Activated CD8-positive, alpha-beta T cell treated with anti-CD3 and anti-CD28 coated beads, Interleukin-2, amount 10 ng/mL, durations not matched to agents 7 days and 5 days (primary cell): Measurements from ENCODE around the gene TCHP. TPM values are rescaled to one million over a fixed set of nuclear protein-coding genes. Genes with fewer than 3 reads are reported as not detected.

ENCODE experiments used
- ATAC-seq: fragments of 150-1000 bp; cut with Tn5 transposase; one replicate; pipeline ENCODE4 v1.10.0; 2021; ENCODE audit warnings: moderate library complexity
- CTCF ChIA-PET: fragments of 350-600 bp; sonication (Branson Sonifier 250); formaldehyde crosslinking; loops from one replicate; lab custom pipeline; 2021; ENCODE audit warnings: antibody characterized with exemption; lab: Charles Lee
- POLR2A ChIA-PET: fragments of 350-600 bp; sonication (Branson Sonifier 250); formaldehyde crosslinking; loops from one replicate; lab custom pipeline; 2021; ENCODE audit warnings: antibody characterized with exemption; lab: Charles Lee
- DNase-seq: peaks from one replicate; pipeline ENCODE4 v3.0.0-alpha.2; 2020
- H3K27ac Mint-ChIP-seq: one replicate; pipeline ENCODE4 v1.8.0; 2021; ENCODE audit warnings: mild to moderate bottlenecking, mixed read lengths
- H3K27me3 Mint-ChIP-seq: one replicate; pipeline ENCODE4 v1.8.0; 2021; ENCODE audit warnings: low read depth, mixed read lengths
- H3K36me3 Mint-ChIP-seq: one replicate; pipeline ENCODE4 v1.8.0; 2021; ENCODE audit warnings: low read depth, mixed read lengths
- H3K4me1 Mint-ChIP-seq: one replicate; pipeline ENCODE4 v1.8.0; 2021; ENCODE audit warnings: low read depth, mixed read lengths
- H3K4me3 Mint-ChIP-seq: one replicate; pipeline ENCODE4 v1.8.0; 2021; ENCODE audit warnings: mild to moderate bottlenecking, mixed read lengths
- H3K9me3 Mint-ChIP-seq: one replicate; pipeline ENCODE4 v1.8.0; 2022; ENCODE audit warnings: mixed read lengths; ENCODE audit not compliant: insufficient read depth
- total RNA-seq, 2 experiments: library from RNA; stranded (reverse); gene quantifications; one replicate each; pipeline ENCODE4 v1.2.3, GENCODE V29; 2021

Gene TCHP
- total RNA-seq, 2 experiments from 2014 or later, result 31.0 to 33.3 TPM

DNA sequence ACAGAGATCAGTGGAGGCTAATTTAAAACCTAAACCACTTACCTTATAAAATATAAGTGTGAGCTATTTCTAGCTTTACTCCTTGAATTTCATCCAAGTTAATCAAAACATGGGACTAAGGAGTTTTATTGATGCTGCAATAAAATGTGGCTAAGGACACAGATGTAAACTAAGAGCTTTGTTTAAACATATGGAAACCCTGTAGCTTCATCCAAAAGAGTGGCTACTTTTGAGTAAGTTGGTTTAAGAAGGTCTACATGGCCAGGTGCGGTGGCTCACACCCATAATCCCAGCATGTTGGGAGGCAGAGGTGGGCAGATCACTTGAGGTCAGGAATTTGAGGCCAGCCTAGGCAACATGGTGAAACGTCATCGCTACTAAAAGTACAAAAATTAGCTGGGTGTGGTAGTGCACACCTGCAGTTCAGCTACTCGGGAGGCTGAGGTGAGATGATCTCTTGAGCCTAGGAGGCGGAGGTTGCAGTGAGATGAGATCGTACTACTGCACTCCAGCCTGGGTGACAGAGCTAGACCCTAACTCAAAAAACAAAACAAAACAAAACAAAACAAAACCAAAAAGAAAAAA, 40.4 kb downstream of the TCHP start:
- CTCF ChIA-PET, result no interaction called here
- Mint-ChIP-seq H3K9me3 (no peaks in the 10 kb centered on the region), H3K4me1 (no peaks in the 10 kb centered on the region), H3K36me3 (peaks cover 42% of the 10 kb centered on the region), H3K4me3 (no peak overlapping the region), H3K27ac (no peak overlapping the region), H3K27me3 (no peaks in the 10 kb centered on the region)
- DNase-seq, result no peak
- POLR2A ChIA-PET, result interaction anchor here (1.1 kb wide), 1 partner anchor 10 kb away, joined by 4 read pairs; no protein-coding TSS in a partner anchor
- ATAC-seq, result no peak

- Mint-ChIP-seq H3K27ac (no peak overlapping the region), H3K9me3 (no peaks in the 10 kb centered on the region), H3K4me3 (no peak overlapping the region), H3K4me1 (peaks cover 24% of the 10 kb centered on the region), H3K36me3 (peaks cover 46% of the 10 kb centered on the region), H3K27me3 (no peaks in the 10 kb centered on the region)
- ChIA-PET POLR2A (no interaction called here), CTCF (interaction anchor here (1.4 kb wide), 1 partner anchor 99 kb away, joined by 4 read pairs; no protein-coding TSS in a partner anchor)
- ATAC-seq, result no peak
- DNase-seq, result no peak
These were observed 43.7 kb downstream of the TCHP start for GRCh38 chr12:109943811-109944210.

DNA sequence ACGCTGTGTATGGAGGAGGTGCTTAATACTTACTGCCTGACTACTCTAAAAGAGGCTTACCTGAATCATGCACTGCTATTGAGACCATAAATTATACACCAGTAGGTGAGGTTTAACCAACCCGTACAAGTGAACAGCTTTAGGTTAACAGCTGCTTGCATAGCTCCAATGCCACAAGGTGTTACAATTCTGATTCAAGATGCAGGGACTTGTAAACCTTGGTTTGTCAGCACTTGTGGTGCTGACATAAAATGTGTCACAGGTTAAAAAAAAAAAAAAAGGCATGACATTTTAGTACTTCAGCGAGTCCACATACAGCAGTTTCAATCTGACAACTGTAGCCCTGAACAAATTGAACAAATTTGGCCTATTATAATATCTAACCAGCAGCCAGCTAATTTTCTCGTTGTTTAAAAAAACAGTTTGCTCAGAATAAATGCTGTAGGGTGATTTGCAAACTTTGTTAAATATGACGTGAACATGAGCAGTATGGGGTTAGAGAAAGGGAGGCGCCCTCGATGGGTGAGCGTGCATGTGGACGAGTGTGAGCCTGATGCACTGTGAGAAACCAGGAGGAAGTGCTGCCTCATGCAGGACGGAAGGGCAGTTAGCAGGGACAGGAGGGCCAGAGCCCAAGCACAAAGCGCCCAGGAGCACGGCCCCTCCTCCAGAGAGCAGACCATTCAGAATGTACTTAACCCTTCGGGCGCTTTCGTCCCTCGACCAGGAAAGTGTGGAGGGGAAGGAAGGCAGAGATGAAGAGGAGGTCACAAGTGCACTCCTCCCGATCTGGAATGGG, 44.7 kb downstream of the TCHP start:
- H3K9me3 Mint-ChIP-seq, result no peaks in the 10 kb centered on the region
- ChIA-PET POLR2A (interaction anchor here (0.6 kb wide), 2 partner anchors 236 to 464 kb away, joined by 3 to 4 read pairs; no protein-coding TSS in a partner anchor), CTCF (interaction anchor here (1.4 kb wide), 1 partner anchor 100 kb away, joined by 4 read pairs; no protein-coding TSS in a partner anchor)
- H3K27ac Mint-ChIP-seq, result no peak overlapping the region
- peaks cover 24% of the 10 kb centered on the region for H3K4me1 Mint-ChIP-seq
- no peak for ATAC-seq
- no peak for DNase-seq
- no peak overlapping the region for H3K4me3 Mint-ChIP-seq
- H3K36me3 Mint-ChIP-seq, result peaks cover 47% of the 10 kb centered on the region
- H3K27me3 Mint-ChIP-seq, result no peaks in the 10 kb centered on the region

DNA sequence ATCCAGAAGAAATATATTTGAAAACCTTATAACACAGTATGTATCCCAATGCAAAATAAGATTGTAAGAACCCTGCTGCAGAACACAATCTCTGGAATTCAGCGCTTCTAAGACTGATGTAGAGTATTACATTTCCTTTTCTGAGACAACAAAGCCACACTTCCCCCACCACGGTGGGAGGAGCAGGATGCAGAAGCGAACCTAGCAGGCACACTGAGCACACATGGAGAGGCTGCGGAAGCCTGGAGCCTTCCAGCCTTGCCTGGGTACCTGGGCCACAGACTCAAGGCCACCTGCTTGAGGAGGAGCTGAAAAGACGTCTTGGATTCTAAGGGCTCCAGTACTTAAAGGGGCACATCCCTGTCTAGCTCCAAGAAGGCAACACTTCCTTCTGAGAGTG, 46.4 kb downstream of the TCHP start:
- POLR2A ChIA-PET, result no interaction called here
- Mint-ChIP-seq H3K27me3 (no peaks in the 10 kb centered on the region), H3K4me1 (peaks cover 24% of the 10 kb centered on the region), H3K4me3 (no peak overlapping the region), H3K9me3 (no peaks in the 10 kb centered on the region), H3K27ac (peak overlapping the region; percentile 72), H3K36me3 (peaks cover 58% of the 10 kb centered on the region)
- CTCF ChIA-PET, result interaction anchor here (0.9 kb wide), 1 partner anchor 13 kb away, joined by 3 read pairs; no protein-coding TSS in a partner anchor
- peak; percentile 49 for ATAC-seq
- no peak for DNase-seq

DNA sequence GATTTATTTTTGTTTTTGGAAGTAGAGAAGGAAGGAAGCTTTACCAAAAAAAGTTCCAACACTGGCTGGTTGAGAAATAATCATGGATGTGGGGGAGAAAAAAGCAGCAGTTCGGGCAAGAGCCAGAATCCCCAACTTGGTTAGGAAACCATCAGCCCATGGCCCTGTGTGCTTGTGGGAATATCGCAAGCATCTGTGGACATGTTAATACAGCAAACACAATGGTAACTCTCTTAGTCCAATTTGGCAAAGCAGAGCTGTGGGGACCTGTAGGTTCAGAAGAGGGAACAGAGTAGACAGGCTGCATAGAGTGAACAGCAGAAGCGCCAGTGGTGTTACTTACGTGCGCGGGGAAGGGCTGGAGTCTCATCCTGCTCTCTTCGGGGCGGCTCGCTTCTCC, 46.8 kb downstream of the TCHP start:
- ATAC-seq (no peak), DNase-seq (no peak)
- Mint-ChIP-seq H3K36me3 (peaks cover 62% of the 10 kb centered on the region), H3K9me3 (no peaks in the 10 kb centered on the region), H3K4me1 (peaks cover 24% of the 10 kb centered on the region), H3K4me3 (no peak overlapping the region), H3K27ac (peak overlapping the region; percentile 72), H3K27me3 (no peaks in the 10 kb centered on the region)
- ChIA-PET POLR2A (no interaction called here), CTCF (interaction anchor here (0.9 to 1.9 kb wide), 3 partner anchors 13 to 94 kb away, joined by 3 to 6 read pairs (median 4); no protein-coding TSS in a partner anchor)

DNA sequence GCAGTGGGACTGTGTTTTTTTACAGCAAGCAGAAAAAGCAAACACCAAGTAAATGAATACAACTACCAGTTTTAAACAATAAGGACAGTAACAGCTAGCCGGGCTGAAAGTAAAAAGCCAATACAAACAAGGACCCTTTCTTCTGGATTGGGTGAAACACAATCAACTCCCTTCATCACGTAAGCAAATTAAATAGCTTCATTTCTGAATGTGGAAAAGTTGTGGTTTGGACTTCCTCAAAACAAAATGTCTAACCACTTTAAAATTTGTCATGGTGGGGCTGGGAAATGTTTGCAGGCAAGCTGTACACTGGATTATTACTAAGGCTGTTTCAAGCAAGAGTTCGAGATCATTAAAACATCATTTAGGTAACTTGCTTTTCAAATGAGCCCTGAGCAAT, 47.4 kb downstream of the TCHP start:
- Mint-ChIP-seq H3K27ac (peak overlapping the region; percentile 72), H3K4me1 (peaks cover 24% of the 10 kb centered on the region), H3K36me3 (peaks cover 67% of the 10 kb centered on the region), H3K27me3 (no peaks in the 10 kb centered on the region), H3K9me3 (no peaks in the 10 kb centered on the region), H3K4me3 (no peak overlapping the region)
- ATAC-seq (no peak), DNase-seq (no peak)
- ChIA-PET CTCF (interaction anchor here (1.2 to 1.9 kb wide), 2 partner anchors 19 to 94 kb away, joined by 4 to 6 read pairs; no protein-coding TSS in a partner anchor), POLR2A (no interaction called here)

- H3K9me3 Mint-ChIP-seq, result no peaks in the 10 kb centered on the region
- ATAC-seq (no peak), DNase-seq (no peak)
- H3K36me3 Mint-ChIP-seq, result peaks cover 72% of the 10 kb centered on the region
- H3K27ac Mint-ChIP-seq, result peak overlapping the region; percentile 35
- peaks cover 28% of the 10 kb centered on the region for H3K4me1 Mint-ChIP-seq
- H3K4me3 Mint-ChIP-seq, result no peak overlapping the region
- ChIA-PET CTCF (interaction anchor here (1.2 to 1.9 kb wide), 2 partner anchors 20 to 95 kb away, joined by 4 to 6 read pairs; no protein-coding TSS in a partner anchor), POLR2A (no interaction called here)
- H3K27me3 Mint-ChIP-seq, result no peaks in the 10 kb centered on the region
These were observed 48.3 kb downstream of the TCHP start for GRCh38 chr12:109948368-109948767.

DNA sequence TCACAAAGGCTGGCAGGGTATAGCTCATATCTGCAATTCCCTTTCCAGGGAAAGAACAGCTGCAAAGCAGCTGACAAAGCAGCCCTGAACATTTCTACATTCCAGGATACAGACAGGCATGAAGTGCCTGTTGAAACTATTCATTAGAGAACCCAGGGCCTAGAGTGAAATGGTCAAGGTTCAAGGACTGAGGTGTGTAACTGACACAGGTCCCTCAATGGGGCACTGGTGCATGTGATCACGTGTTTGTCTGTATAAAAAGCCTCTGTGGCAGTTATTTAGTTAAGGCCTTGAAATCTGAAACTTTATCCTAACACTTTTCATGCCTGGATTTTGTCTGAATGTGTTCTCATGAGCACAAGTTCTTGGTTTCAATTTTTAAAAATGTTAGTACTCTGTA, 49.0 kb downstream of the TCHP start:
- peaks cover 28% of the 10 kb centered on the region for H3K4me1 Mint-ChIP-seq
- no peak overlapping the region for H3K27ac Mint-ChIP-seq
- no peaks in the 10 kb centered on the region for H3K27me3 Mint-ChIP-seq
- CTCF ChIA-PET, result no interaction called here
- no peak for ATAC-seq
- POLR2A ChIA-PET, result no interaction called here
- H3K4me3 Mint-ChIP-seq, result no peak overlapping the region
- no peak for DNase-seq
- H3K36me3 Mint-ChIP-seq, result peaks cover 76% of the 10 kb centered on the region
- H3K9me3 Mint-ChIP-seq, result no peaks in the 10 kb centered on the region

- peaks cover 72% of the 10 kb centered on the region for H3K36me3 Mint-ChIP-seq
- no peaks in the 10 kb centered on the region for H3K9me3 Mint-ChIP-seq
- H3K4me1 Mint-ChIP-seq, result peaks cover 28% of the 10 kb centered on the region
- H3K27ac Mint-ChIP-seq, result no peak overlapping the region
- H3K4me3 Mint-ChIP-seq, result no peak overlapping the region
- H3K27me3 Mint-ChIP-seq, result no peaks in the 10 kb centered on the region
- no peak for DNase-seq
- ATAC-seq, result no peak
- ChIA-PET POLR2A (no interaction called here), CTCF (no interaction called here)
These were observed 50.6 kb downstream of the TCHP start for GRCh38 chr12:109950625-109951024.

DNA sequence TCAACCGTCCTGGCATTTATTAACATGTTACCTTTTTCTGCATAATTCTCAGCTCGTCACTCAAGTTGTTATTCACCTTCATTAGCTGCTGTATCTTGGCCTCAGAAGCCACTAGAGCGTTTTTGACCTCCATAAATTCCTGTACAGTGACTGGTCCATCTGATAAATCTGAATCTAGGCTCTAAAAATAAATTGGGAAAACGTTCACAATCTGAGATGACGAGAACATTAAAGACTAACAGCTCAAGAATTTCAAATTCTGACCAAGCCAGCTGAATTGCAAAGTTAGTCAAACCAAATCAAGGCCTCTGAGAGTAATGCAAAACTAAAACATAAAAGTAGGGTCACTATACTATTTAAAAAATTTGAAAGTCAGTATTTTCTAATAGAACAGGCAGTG, 51.1 kb downstream of the TCHP start:
- DNase-seq (no peak), ATAC-seq (no peak)
- H3K27me3 Mint-ChIP-seq, result no peaks in the 10 kb centered on the region
- H3K36me3 Mint-ChIP-seq, result peaks cover 75% of the 10 kb centered on the region
- ChIA-PET POLR2A (no interaction called here), CTCF (no interaction called here)
- H3K4me3 Mint-ChIP-seq, result no peak overlapping the region
- H3K9me3 Mint-ChIP-seq, result no peaks in the 10 kb centered on the region
- H3K4me1 Mint-ChIP-seq, result peaks cover 28% of the 10 kb centered on the region
- no peak overlapping the region for H3K27ac Mint-ChIP-seq

DNA sequence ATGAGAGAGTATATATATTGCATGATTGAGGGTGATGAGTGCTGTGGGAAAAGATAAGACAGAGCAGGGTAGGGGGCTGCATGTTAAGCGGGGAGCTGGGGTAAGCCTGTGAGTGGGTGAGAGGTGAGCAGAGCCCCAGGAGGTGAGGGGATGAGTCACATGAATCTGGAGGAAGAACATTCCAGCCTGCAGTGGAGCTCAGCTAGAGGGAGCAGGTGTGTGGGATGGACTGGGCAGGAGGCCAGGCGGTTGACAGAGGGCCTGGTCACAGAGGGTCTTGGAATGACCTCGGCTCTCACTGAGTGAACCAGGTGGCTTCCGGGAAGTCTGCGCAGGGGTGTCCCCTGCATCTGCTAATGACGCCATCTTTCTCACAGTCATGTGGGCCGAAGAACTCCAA, 51.7 kb downstream of the TCHP start:
- Mint-ChIP-seq H3K4me1 (peaks cover 22% of the 10 kb centered on the region), H3K27ac (no peak overlapping the region), H3K4me3 (no peak overlapping the region), H3K9me3 (no peaks in the 10 kb centered on the region), H3K27me3 (no peaks in the 10 kb centered on the region), H3K36me3 (peaks cover 73% of the 10 kb centered on the region)
- ChIA-PET CTCF (no interaction called here), POLR2A (no interaction called here)
- ATAC-seq (no peak), DNase-seq (no peak)
